Aorta (tissue), 5 donors: ENCODE results near the gene GEN1. TPM values are rescaled to one million over a fixed set of nuclear protein-coding genes. Genes with fewer than 3 reads are reported as not detected.

Experiments
- ATAC-seq: fragments of 200-7000 bp; cut with Tn5 transposase; one replicate; pipeline ENCODE4 v1.9.1; 2022; ENCODE audit warnings: moderate library complexity; ENCODE audit not compliant: low FRiP score
- DNase-seq, 2 donors: peaks; one replicate each; pipeline ENCODE4 v3.0.0-alpha.2; 2020
- H3K27ac ChIP-seq, 2 donors: one replicate each; pipeline ENCODE4 v1.5.1; 2013; ENCODE audit warnings: low read length in 2 of 2, mild to moderate bottlenecking in 2 of 2, moderate library complexity in 2 of 2, control low read depth in 1 of 2, inconsistent platforms in 1 of 2, low read depth in 1 of 2
- H3K27me3 ChIP-seq, 2 donors: one replicate each; pipeline ENCODE4 v1.6.1; 2013; ENCODE audit warnings: control low read depth in 1 of 2, low read length in 1 of 2, mild to moderate bottlenecking in 1 of 2, moderate library complexity in 1 of 2; ENCODE audit not compliant: insufficient read depth in 2 of 2, control insufficient read depth in 1 of 2
- H3K36me3 ChIP-seq, 2 donors: one replicate each; pipeline ENCODE4 v1.6.1; 2013; ENCODE audit warnings: control low read depth in 1 of 2, low read length in 1 of 2, mild to moderate bottlenecking in 1 of 2; ENCODE audit not compliant: insufficient read depth in 2 of 2, control insufficient read depth in 1 of 2
- H3K4me1 ChIP-seq, 2 donors: one replicate each; pipeline ENCODE4 v1.6.1; 2013; ENCODE audit warnings: low read length in 2 of 2, control low read depth in 1 of 2, mild to moderate bottlenecking in 1 of 2, moderate library complexity in 1 of 2; ENCODE audit not compliant: insufficient read depth in 2 of 2, control insufficient read depth in 1 of 2
- H3K4me3 ChIP-seq, 2 donors: one replicate each; pipeline ENCODE4 v1.5.1; 2013; ENCODE audit warnings: low read length in 2 of 2, control low read depth in 1 of 2, mild to moderate bottlenecking in 1 of 2
- H3K9me3 ChIP-seq: one replicate; pipeline ENCODE4 v1.6.1; 2013; ENCODE audit warnings: mild to moderate bottlenecking, low read length; ENCODE audit not compliant: control insufficient read depth
- WGBS, 2 donors: extraction: QIAGEN DNeasy Blood & Tissue Kit; methylation state at CpG; one replicate each; pipeline ENCODE4 v1.1.7; 2013; 5-methylcytosine and 5-hydroxymethylcytosine counted together
- intact Hi-C, 2 donors: fragments of 100-400 bp; cut with DNase I; formaldehyde crosslinking; loops; one replicate each; pipeline versions ENCODE4 v1.14.2 to v1.15.0; 2022
- polyA plus RNA-seq, 2 donors: library from polyadenylated mRNA; stranded (reverse); fragments of 200-250 nt; gene quantifications; one replicate each; pipeline ENCODE4 v1.2.3, GENCODE V29; 2013
- total RNA-seq, 2 donors: library from RNA; stranded (reverse); fragmentation: NEBNext Ultra II Directional; extraction: Animal tissue kit (Norgen Biotek cat#: 25700); gene quantifications; one replicate each; pipeline ENCODE4 v1.2.1, GENCODE V29; 2021
- donor health status: healthy with polysubstance abuse.
- donor health status: Bipolar disorder and iron deficiency.
- donor health status: DM: no; HTN: no; CAD: no.
- donor health status: DM: no; HTN: no; CAD: no.
- donor health status: DM: yes; HTN: yes; CAD: no.

The GEN1 gene
- total and polyA plus RNA-seq, 4 donors, result 1.2 to 5.5 (median 2.5) TPM

GRCh38 chr2:17758118-17758517 lies 4.2 kb downstream of the GEN1 start:
- ATAC-seq (no peak), DNase-seq (no peak)
- Histone ChIP-seq H3K27me3 (no peaks in the 10 kb centered on the region), H3K36me3 (no peaks in the 10 kb centered on the region), H3K4me1 (no peaks in the 10 kb centered on the region), H3K4me3 (no peak overlapping the region), H3K27ac (no peak overlapping the region), H3K9me3 (no peaks in the 10 kb centered on the region)
- 89% methylated on average over 3 of the region's 3 CpGs for WGBS, 2 donors
- intact Hi-C loops, result no loop called here

- DNase-seq, result no peak
- intact Hi-C loops, result no loop called here
- H3K36me3 ChIP-seq, result no peaks in the 10 kb centered on the region
- 95% methylated on average over 2 of the region's 2 CpGs for WGBS, 2 donors
- ATAC-seq, result no peak
- no peak overlapping the region for H3K4me3 ChIP-seq
- no peak overlapping the region for H3K27ac ChIP-seq
- no peaks in the 10 kb centered on the region for H3K4me1 ChIP-seq
- H3K9me3 ChIP-seq, result no peaks in the 10 kb centered on the region
- H3K27me3 ChIP-seq, result no peaks in the 10 kb centered on the region
Measured at GRCh38 chr2:17759805-17760204, 5.9 kb downstream of the GEN1 start.

GRCh38 chr2:17762451-17762850 lies 8.5 kb downstream of the GEN1 start:
- no peaks in the 10 kb centered on the region for H3K36me3 ChIP-seq
- ATAC-seq, result no peak
- WGBS, 2 donors, result 93 to 96% methylated on average over 1 of the region's 1 CpG

GRCh38 chr2:17763641-17764333 lies 9.8 kb downstream of the GEN1 start:
- Histone ChIP-seq H3K36me3 (no peaks in the 10 kb centered on the region), H3K4me1 (no peaks in the 10 kb centered on the region), H3K27me3 (no peaks in the 10 kb centered on the region), H3K4me3 (no peak overlapping the region), H3K27ac (no peak overlapping the region), H3K9me3 (no peaks in the 10 kb centered on the region)
- WGBS, 2 donors, result 86 to 88% methylated on average over 10 of the region's 10 CpGs
- intact Hi-C loops, result no loop called here
- no peak for ATAC-seq
- no peak for DNase-seq

More at GRCh38 chr2:17762451-17762850, 8.5 kb downstream of the GEN1 start:
- intact Hi-C loops, result no loop called here
- Histone ChIP-seq H3K9me3 (no peaks in the 10 kb centered on the region), H3K4me1 (no peaks in the 10 kb centered on the region), H3K27me3 (no peaks in the 10 kb centered on the region), H3K27ac (no peak overlapping the region), H3K4me3 (no peak overlapping the region)
- DNase-seq, result no peak

DNA sequence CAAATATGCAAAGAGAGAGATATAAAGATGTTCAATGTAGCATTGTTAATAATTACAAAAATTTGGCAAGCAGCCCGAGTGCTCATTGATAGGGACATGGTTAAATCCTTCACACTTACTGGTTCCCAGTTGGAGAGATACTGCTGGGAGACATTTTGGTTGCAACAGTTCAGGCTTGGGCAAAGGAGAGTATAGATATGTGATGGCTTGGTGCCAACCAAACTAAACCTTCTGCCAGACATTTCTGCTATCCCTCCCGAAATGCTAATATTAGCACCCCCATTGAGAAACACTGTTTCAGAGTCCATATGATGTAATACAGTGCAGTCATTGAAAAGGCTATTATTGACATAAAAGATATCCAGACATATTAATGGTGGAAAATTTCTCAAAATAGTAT lies 11.5 kb downstream of the GEN1 start:
- H3K9me3 ChIP-seq, result no peaks in the 10 kb centered on the region
- H3K4me1 ChIP-seq, result no peaks in the 10 kb centered on the region
- H3K4me3 ChIP-seq, result no peak overlapping the region
- H3K27me3 ChIP-seq, result no peaks in the 10 kb centered on the region
- no peaks in the 10 kb centered on the region for H3K36me3 ChIP-seq
- H3K27ac ChIP-seq, result no peak overlapping the region
- intact Hi-C loops, result no loop called here
- DNase-seq, result no peak
- no peak for ATAC-seq
- WGBS, 2 donors, result 42 to 48% methylated on average over 2 of the region's 2 CpGs

DNA sequence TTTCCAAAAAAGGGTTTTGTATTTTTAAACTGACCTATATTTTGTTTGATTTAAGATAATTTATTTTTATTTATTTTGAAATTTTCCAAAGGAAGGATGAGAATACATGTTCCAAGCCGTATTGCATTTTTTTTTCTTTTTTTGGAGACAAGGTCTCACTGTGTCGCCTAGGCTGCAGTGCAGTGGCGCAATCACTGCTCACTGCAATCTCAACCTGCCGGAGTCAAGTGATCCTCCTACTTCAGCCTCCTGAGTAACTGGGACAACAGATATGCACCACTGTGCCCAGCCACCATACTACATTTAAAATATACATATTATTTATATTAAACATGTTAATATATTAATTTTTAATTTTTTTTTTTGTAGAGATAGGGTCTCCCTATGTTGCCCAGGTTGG lies 15.0 kb downstream of the GEN1 start:
- H3K27ac ChIP-seq, result no peak overlapping the region
- H3K9me3 ChIP-seq, result no peaks in the 10 kb centered on the region
- WGBS, 2 donors, result 95 to 97% methylated on average over 4 of the region's 4 CpGs

DNA sequence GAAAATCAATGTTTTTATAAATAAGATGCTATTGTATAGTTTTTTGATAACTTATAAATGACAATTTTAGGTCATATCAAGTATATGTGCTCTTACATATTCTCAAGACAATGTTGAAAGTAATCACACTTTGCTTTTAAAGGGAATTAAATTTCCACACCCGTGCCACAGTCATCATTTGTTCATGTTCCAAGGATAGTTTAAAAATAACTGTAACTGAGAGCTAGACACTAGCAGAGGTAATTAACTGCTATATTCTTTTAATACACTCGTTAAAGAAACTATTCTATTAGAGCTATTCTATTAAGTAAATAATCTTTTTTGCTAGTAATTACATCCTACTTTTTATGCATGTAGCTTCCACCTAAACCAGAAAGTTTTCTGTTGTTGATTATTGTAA lies 18.0 kb downstream of the GEN1 start:
- H3K36me3 ChIP-seq, result no peaks in the 10 kb centered on the region
- ATAC-seq (no peak), DNase-seq (no peak)
- no peaks in the 10 kb centered on the region for H3K27me3 ChIP-seq
- no peak overlapping the region for H3K27ac ChIP-seq
- 85 to 91% methylated on average over 2 of the region's 2 CpGs for whole genome bisulfite sequencing, 2 donors
- no peaks in the 10 kb centered on the region for H3K4me1 ChIP-seq
- H3K9me3 ChIP-seq, result no peaks in the 10 kb centered on the region
- intact Hi-C loops, result no loop called here
- H3K4me3 ChIP-seq, result no peak overlapping the region

More for the DNA sequence above, 15.0 kb downstream of the GEN1 start:
- Histone ChIP-seq H3K27me3 (no peaks in the 10 kb centered on the region), H3K4me1 (no peaks in the 10 kb centered on the region), H3K36me3 (no peaks in the 10 kb centered on the region), H3K4me3 (no peak overlapping the region)
- DNase-seq (no peak), ATAC-seq (no peak)
- intact Hi-C loops, result no loop called here

- H3K4me1 ChIP-seq, result no peaks in the 10 kb centered on the region
- WGBS, 2 donors, result 85 to 89% methylated on average over 2 of the region's 2 CpGs
- DNase-seq (no peak), ATAC-seq (no peak)
- H3K27me3 ChIP-seq, result no peaks in the 10 kb centered on the region
- no peak overlapping the region for H3K4me3 ChIP-seq
- no peak overlapping the region for H3K27ac ChIP-seq
- H3K36me3 ChIP-seq, result no peaks in the 10 kb centered on the region
- no peaks in the 10 kb centered on the region for H3K9me3 ChIP-seq
- intact Hi-C loops, result no loop called here
Measured at GRCh38 chr2:17772532-17772931, 18.6 kb downstream of the GEN1 start.

DNA sequence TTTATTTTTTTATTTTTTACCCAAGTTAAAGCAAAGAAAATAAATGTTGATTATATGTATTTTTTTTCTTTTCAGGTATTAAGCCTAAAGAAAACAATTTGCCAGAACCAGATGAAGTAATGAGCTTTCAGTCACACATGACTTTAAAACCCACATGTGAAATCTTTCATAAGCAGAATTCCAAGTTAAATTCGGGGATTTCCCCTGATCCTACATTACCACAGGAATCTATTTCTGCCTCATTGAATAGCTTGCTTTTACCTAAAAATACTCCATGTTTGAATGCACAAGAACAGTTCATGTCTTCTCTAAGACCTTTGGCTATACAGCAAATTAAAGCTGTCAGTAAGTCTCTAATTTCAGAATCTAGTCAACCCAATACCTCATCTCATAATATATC lies 26.6 kb downstream of the GEN1 start:
- no peaks in the 10 kb centered on the region for H3K9me3 ChIP-seq
- intact Hi-C loops, result no loop called here
- H3K4me1 ChIP-seq, result no peaks in the 10 kb centered on the region
- 80 to 87% methylated on average over 1 of the region's 1 CpG for WGBS, 2 donors
- no peak overlapping the region for H3K27ac ChIP-seq
- ATAC-seq (no peak), DNase-seq (no peak)
- H3K36me3 ChIP-seq, result peaks cover 0 to 2% of the 10 kb centered on the region in 2 donors
- no peaks in the 10 kb centered on the region for H3K27me3 ChIP-seq
- H3K4me3 ChIP-seq, result no peak overlapping the region
